H9 (cell line): ENCODE measurements around the gene APBA3. TPM values are rescaled to one million over a fixed set of nuclear protein-coding genes. Genes with fewer than 3 reads are reported as not detected.

Source experiments
- DNase-seq: peaks from one replicate; pipeline ENCODE4 v3.0.0-alpha.2; 2017
- H2AFZ ChIP-seq: one replicate; pipeline ENCODE4 v1.6.1; 2013; ENCODE audit warnings: mild to moderate bottlenecking, low read length, control low read depth, moderate library complexity
- H2AK5ac ChIP-seq: 2 replicates; pipeline ENCODE4 v1.6.1; 2013; ENCODE audit warnings: low read length, control low read depth, mixed read lengths; ENCODE audit not compliant: insufficient read length
- H2BK120ac ChIP-seq: one replicate; pipeline ENCODE4 v1.6.1; 2013; ENCODE audit warnings: low read depth, mild to moderate bottlenecking, low read length, control low read depth, inconsistent platforms; ENCODE audit not compliant: poor library complexity, severe bottlenecking
- H2BK12ac ChIP-seq: 2 replicates; pipeline ENCODE4 v1.6.1; 2013; ENCODE audit warnings: low read length, control low read depth, mixed read lengths, low read depth; ENCODE audit not compliant: insufficient read length
- H2BK15ac ChIP-seq: 2 replicates; pipeline ENCODE4 v1.6.1; 2013; ENCODE audit warnings: low read depth, low read length, control low read depth
- H2BK20ac ChIP-seq: one replicate; pipeline ENCODE4 v1.6.1; 2013; ENCODE audit warnings: low read depth, mild to moderate bottlenecking, low read length, control low read depth, inconsistent platforms; ENCODE audit not compliant: poor library complexity, severe bottlenecking
- H2BK5ac ChIP-seq: 2 replicates; pipeline ENCODE4 v1.6.1; 2013; ENCODE audit warnings: low read length, control low read depth, mixed read lengths; ENCODE audit not compliant: insufficient read length
- H3K14ac ChIP-seq: 2 replicates; pipeline ENCODE4 v1.6.1; 2013; ENCODE audit warnings: low read length, control low read depth; ENCODE audit not compliant: insufficient read depth
- H3K18ac ChIP-seq: 2 replicates; pipeline ENCODE4 v1.6.1; 2013; ENCODE audit warnings: low read depth, mild to moderate bottlenecking, mixed read lengths, low read length, control low read depth; ENCODE audit not compliant: insufficient read length
- H3K23ac ChIP-seq: 2 replicates; pipeline ENCODE4 v1.6.1; 2013; ENCODE audit warnings: low read length, control low read depth, mixed read lengths, low read depth; ENCODE audit not compliant: insufficient read length
- H3K23me2 ChIP-seq: 2 replicates; pipeline ENCODE4 v1.6.1; 2013; ENCODE audit warnings: low read depth, mild to moderate bottlenecking, mixed read lengths, low read length, control low read depth; ENCODE audit not compliant: insufficient read length, poor library complexity, severe bottlenecking
- H3K27ac ChIP-seq: 2 replicates; pipeline ENCODE4 v1.5.1; 2013; ENCODE audit warnings: low read length, control low read depth, mixed read lengths, low read depth; ENCODE audit not compliant: insufficient read length
- H3K27me3 ChIP-seq: 2 replicates; pipeline ENCODE4 v1.6.1; 2013; ENCODE audit warnings: low read length, control low read depth, inconsistent platforms; ENCODE audit not compliant: insufficient read depth
- H3K4ac ChIP-seq: 2 replicates; pipeline ENCODE4 v1.6.1; 2013; ENCODE audit warnings: low read depth, mild to moderate bottlenecking, control low read depth, inconsistent platforms, low read length, moderate library complexity
- H3K4me1 ChIP-seq: 2 replicates; pipeline ENCODE4 v1.6.1; 2013; ENCODE audit warnings: low read length, control low read depth, inconsistent platforms; ENCODE audit not compliant: insufficient read depth
- H3K4me2 ChIP-seq: 2 replicates; pipeline ENCODE4 v1.6.1; 2013; ENCODE audit warnings: low read length, control low read depth, mixed read lengths; ENCODE audit not compliant: insufficient read length, insufficient read depth
- H3K56ac ChIP-seq: 2 replicates; pipeline ENCODE4 v1.6.1; 2013; ENCODE audit warnings: low read depth, mild to moderate bottlenecking, mixed read lengths, low read length, control low read depth; ENCODE audit not compliant: insufficient read length
- H3K79me1 ChIP-seq: 2 replicates; pipeline ENCODE4 v1.6.1; 2013; ENCODE audit warnings: low read depth, mild to moderate bottlenecking, moderate library complexity, low read length, control low read depth, inconsistent platforms; ENCODE audit not compliant: insufficient read depth, poor library complexity, severe bottlenecking
- H3K79me2 ChIP-seq: 2 replicates; pipeline ENCODE4 v1.6.1; 2013; ENCODE audit warnings: low read length, control low read depth, inconsistent platforms; ENCODE audit not compliant: insufficient read depth
- H3K9ac ChIP-seq: 2 replicates; pipeline ENCODE4 v1.6.1; 2013; ENCODE audit warnings: low read length, control low read depth, mixed read lengths; ENCODE audit not compliant: insufficient read length; ENCODE audit errors: extremely low read depth
- H3K9me3 ChIP-seq: one replicate; pipeline ENCODE4 v1.6.1; 2013; ENCODE audit warnings: low read depth, low read length, inconsistent platforms; ENCODE audit not compliant: control insufficient read depth
- H3T11ph ChIP-seq: one replicate; pipeline ENCODE4 v1.6.1; 2013; ENCODE audit warnings: mild to moderate bottlenecking, low read length, control low read depth, inconsistent platforms
- H4K20me1 ChIP-seq: one replicate; pipeline ENCODE4 v1.6.1; 2013; ENCODE audit not compliant: control insufficient read depth, insufficient read length, insufficient read depth
- H4K5ac ChIP-seq: 2 replicates; pipeline ENCODE4 v1.6.1; 2013; ENCODE audit warnings: low read depth, mild to moderate bottlenecking, mixed read lengths, low read length, control low read depth; ENCODE audit not compliant: insufficient read length
- H4K8ac ChIP-seq: replicated peaks from 2 replicates; pipeline ENCODE4 v1.6.1; 2013; ENCODE audit warnings: low read length, control low read depth, mixed read lengths, low read depth; ENCODE audit not compliant: insufficient read length
- H4K91ac ChIP-seq: 2 replicates; pipeline ENCODE4 v1.6.1; 2013; ENCODE audit warnings: low read depth, mild to moderate bottlenecking, moderate library complexity, mixed read lengths, low read length, control low read depth; ENCODE audit not compliant: insufficient read length
- H3K27ac Mint-ChIP-seq, 3 experiments: 2 replicates in 2 of 3; 3 replicates in 1 of 3; pipeline ENCODE4 v1.8.0; 2020 to 2021; ENCODE audit warnings: mixed read lengths in 3 of 3, mild to moderate bottlenecking in 1 of 3, moderate library complexity in 1 of 3
- H3K27me3 Mint-ChIP-seq: 2 replicates; pipeline ENCODE4 v1.8.0; 2021; ENCODE audit warnings: low read depth, mild to moderate bottlenecking, moderate library complexity, mixed read lengths
- H3K36me3 Mint-ChIP-seq, 3 experiments: 2 replicates in 2 of 3; 3 replicates in 1 of 3; pipeline ENCODE4 v1.8.0; 2020 to 2021; ENCODE audit warnings: low read depth in 3 of 3, mixed read lengths in 3 of 3; ENCODE audit not compliant: insufficient read depth in 1 of 3
- H3K4me1 Mint-ChIP-seq, 2 experiments: 2 replicates each; pipeline ENCODE4 v1.8.0; 2020; ENCODE audit warnings: mixed read lengths in 2 of 2
- H3K4me3 Mint-ChIP-seq, 2 experiments: 2 replicates in 1 of 2; 3 replicates in 1 of 2; pipeline ENCODE4 v1.8.0; 2020 to 2021; ENCODE audit warnings: mild to moderate bottlenecking in 2 of 2, mixed read lengths in 2 of 2, moderate library complexity in 1 of 2
- H3K9me3 Mint-ChIP-seq, 2 experiments: 2 replicates in 1 of 2; 3 replicates in 1 of 2; pipeline ENCODE4 v1.8.0; 2020; ENCODE audit warnings: mild to moderate bottlenecking in 2 of 2, mixed read lengths in 2 of 2, moderate library complexity in 1 of 2
- WGBS: extraction: QIAGEN DNeasy Blood & Tissue Kit; methylation state at CpG from one replicate; pipeline ENCODE4 v1.1.7; 2013; ENCODE audit warnings: missing lambda C conversion rate, low lambda C conversion rate, mixed read lengths; ENCODE audit not compliant: insufficient read length; ENCODE audit errors: extremely low coverage; 5-methylcytosine and 5-hydroxymethylcytosine counted together
- total RNA-seq: library from RNA; stranded (reverse); gene quantifications from 2 replicates; pipeline ENCODE4 v1.2.1, GENCODE V29; 2021
- TF ChIP-seq, protein P1 (sequence below): fragments of 200-600 bp; sonication (generic); conservative IDR thresholded peaks from 3 replicates; pipeline ENCODE4 v1.8.0; 2021; ENCODE audit warnings: antibody characterized with exemption, mild to moderate bottlenecking

APBA3 gene
- total RNA-seq, 1 experiment from 2014 or later = 21.8 TPM

DNA sequence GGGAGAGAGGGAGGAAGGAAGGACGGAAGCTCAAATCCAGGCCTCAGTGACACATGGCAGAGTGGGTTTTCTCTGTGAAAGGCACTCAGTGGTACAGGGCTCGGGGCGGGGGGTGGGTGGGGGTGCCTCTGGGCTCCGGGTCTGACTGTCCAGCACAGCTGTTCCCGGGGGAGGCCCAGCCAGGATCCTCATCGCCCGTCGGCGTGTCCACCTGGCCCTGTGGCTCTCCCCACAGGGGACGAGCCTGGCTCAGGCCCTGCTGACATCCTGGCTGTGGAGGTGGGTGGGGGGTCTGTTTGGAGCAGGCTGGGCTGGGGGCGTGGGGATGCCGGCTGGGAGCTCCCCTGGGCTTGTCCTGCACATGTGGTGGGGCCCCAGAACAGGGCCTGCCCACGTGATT is 42.9 kb upstream of the APBA3 start:
- no peaks in the 10 kb centered on the region for H3K79me2 ChIP-seq
- H3K4me1 Mint-ChIP-seq = peaks cover 0 to 11% of the 10 kb centered on the region in 2 experiments; a peak in 2 of 4 replicates
- H3K9me3 ChIP-seq = no peaks in the 10 kb centered on the region
- H3K79me1 ChIP-seq = no peaks in the 10 kb centered on the region
- H2BK12ac ChIP-seq = no peak overlapping the region
- no peak overlapping the region for H3K4me3 Mint-ChIP-seq
- H2BK15ac ChIP-seq = no peak overlapping the region
- H2AK5ac ChIP-seq = no peak overlapping the region
- no peak overlapping the region for H2AFZ ChIP-seq
- H2BK5ac ChIP-seq = no peak overlapping the region
- H3K36me3 Mint-ChIP-seq = no peaks in the 10 kb centered on the region
- H3K4me2 ChIP-seq = no peak overlapping the region
- TF ChIP-seq, protein P1, sequence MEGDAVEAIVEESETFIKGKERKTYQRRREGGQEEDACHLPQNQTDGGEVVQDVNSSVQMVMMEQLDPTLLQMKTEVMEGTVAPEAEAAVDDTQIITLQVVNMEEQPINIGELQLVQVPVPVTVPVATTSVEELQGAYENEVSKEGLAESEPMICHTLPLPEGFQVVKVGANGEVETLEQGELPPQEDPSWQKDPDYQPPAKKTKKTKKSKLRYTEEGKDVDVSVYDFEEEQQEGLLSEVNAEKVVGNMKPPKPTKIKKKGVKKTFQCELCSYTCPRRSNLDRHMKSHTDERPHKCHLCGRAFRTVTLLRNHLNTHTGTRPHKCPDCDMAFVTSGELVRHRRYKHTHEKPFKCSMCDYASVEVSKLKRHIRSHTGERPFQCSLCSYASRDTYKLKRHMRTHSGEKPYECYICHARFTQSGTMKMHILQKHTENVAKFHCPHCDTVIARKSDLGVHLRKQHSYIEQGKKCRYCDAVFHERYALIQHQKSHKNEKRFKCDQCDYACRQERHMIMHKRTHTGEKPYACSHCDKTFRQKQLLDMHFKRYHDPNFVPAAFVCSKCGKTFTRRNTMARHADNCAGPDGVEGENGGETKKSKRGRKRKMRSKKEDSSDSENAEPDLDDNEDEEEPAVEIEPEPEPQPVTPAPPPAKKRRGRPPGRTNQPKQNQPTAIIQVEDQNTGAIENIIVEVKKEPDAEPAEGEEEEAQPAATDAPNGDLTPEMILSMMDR = no peak
- H4K8ac ChIP-seq = no peak overlapping the region
- no peaks in the 10 kb centered on the region for H3K27me3 ChIP-seq
- H4K5ac ChIP-seq = no peak overlapping the region
- WGBS = no CpG with 5 or more reads among the region's 13 CpGs
- H3K14ac ChIP-seq = no peak overlapping the region
- no peaks in the 10 kb centered on the region for H3K4me1 ChIP-seq
- no peak overlapping the region for H3K23ac ChIP-seq
- H4K91ac ChIP-seq = no peak overlapping the region
- no peak overlapping the region for H3K56ac ChIP-seq
- no peak for DNase-seq
- H3K9ac ChIP-seq = no peak overlapping the region
- H2BK20ac ChIP-seq = no peak overlapping the region
- H3T11ph ChIP-seq = no peak overlapping the region
- H2BK120ac ChIP-seq = no peak overlapping the region
- peaks cover 0 to 6% of the 10 kb centered on the region in 2 experiments; a peak in 2 of 5 replicates for H3K9me3 Mint-ChIP-seq
- peaks cover 7% of the 10 kb centered on the region for H3K23me2 ChIP-seq
- H3K27ac ChIP-seq = no peak overlapping the region
- no peak overlapping the region for H3K27ac Mint-ChIP-seq
- peaks cover 39% of the 10 kb centered on the region for H3K27me3 Mint-ChIP-seq
- no peaks in the 10 kb centered on the region for H4K20me1 ChIP-seq
- H3K18ac ChIP-seq = no peak overlapping the region
- H3K4ac ChIP-seq = no peak overlapping the region
